HFFc6 (cell line): Measurements from ENCODE around the gene INTS12. TPM values are rescaled to one million over a fixed set of nuclear protein-coding genes. Genes with fewer than 3 reads are reported as not detected.

Experiments
- DNase-seq: peaks from one replicate; pipeline ENCODE4 v3.0.0-alpha.2; 2018
- H3K27ac Mint-ChIP-seq: 2 replicates; pipeline ENCODE4 v1.8.0; 2020; ENCODE audit warnings: mild to moderate bottlenecking, mixed read lengths
- H3K27me3 Mint-ChIP-seq: 2 replicates; pipeline ENCODE4 v1.8.0; 2021; ENCODE audit warnings: mild to moderate bottlenecking, moderate library complexity, mixed read lengths; ENCODE audit not compliant: insufficient read depth
- H3K36me3 Mint-ChIP-seq: 2 replicates; pipeline ENCODE4 v1.8.0; 2021; ENCODE audit warnings: low read depth, mixed read lengths
- H3K4me1 Mint-ChIP-seq: 2 replicates; pipeline ENCODE4 v1.8.0; 2020; ENCODE audit warnings: low read depth, mixed read lengths
- H3K4me3 Mint-ChIP-seq: 2 replicates; pipeline ENCODE4 v1.8.0; 2020; ENCODE audit warnings: mild to moderate bottlenecking, moderate library complexity, mixed read lengths
- H3K9me3 Mint-ChIP-seq: 2 replicates; pipeline ENCODE4 v1.8.0; 2020; ENCODE audit warnings: mild to moderate bottlenecking, mixed read lengths
- CTCF ChIP-seq: fragments of 200-600 bp; sonication (generic); IDR thresholded peaks from 2 replicates; pipeline ENCODE4 v1.5.0; 2021; ENCODE audit warnings: antibody characterized with exemption, mild to moderate bottlenecking
- long read RNA-seq: library from polyadenylated mRNA; unstranded; transcript quantifications from one replicate; pipeline ENCODE4 v2.0.0, GENCODE V29; 2019
- total RNA-seq, 6 experiments: library from RNA; stranded (reverse); fragmentation: NEBNext Ultra II Directional; extraction: Animal tissue kit (Norgen Biotek cat#: 25700); gene quantifications; 2 replicates in 1 of 6; 3 replicates in 5 of 6; pipeline ENCODE4 v1.2.3, GENCODE V29; 2021

INTS12 gene
- 10 to 100 TPM; 22.1 to 25.1 (median 23.4) TPM for total RNA-seq
- long read RNA-seq, transcript INTS12-201 (8 exons, 1,710 nt), result minor isoform, 7 of 31 reads
- long read RNA-seq, transcript INTS12-206 (7 exons, 1,975 nt), result major isoform, 16 of 31 reads
- long read RNA-seq, partial matches to known transcripts, result 4 of 31 reads
- long read RNA-seq, other reads (novel, unspliced or antisense), result 4 of 31 reads

DNA sequence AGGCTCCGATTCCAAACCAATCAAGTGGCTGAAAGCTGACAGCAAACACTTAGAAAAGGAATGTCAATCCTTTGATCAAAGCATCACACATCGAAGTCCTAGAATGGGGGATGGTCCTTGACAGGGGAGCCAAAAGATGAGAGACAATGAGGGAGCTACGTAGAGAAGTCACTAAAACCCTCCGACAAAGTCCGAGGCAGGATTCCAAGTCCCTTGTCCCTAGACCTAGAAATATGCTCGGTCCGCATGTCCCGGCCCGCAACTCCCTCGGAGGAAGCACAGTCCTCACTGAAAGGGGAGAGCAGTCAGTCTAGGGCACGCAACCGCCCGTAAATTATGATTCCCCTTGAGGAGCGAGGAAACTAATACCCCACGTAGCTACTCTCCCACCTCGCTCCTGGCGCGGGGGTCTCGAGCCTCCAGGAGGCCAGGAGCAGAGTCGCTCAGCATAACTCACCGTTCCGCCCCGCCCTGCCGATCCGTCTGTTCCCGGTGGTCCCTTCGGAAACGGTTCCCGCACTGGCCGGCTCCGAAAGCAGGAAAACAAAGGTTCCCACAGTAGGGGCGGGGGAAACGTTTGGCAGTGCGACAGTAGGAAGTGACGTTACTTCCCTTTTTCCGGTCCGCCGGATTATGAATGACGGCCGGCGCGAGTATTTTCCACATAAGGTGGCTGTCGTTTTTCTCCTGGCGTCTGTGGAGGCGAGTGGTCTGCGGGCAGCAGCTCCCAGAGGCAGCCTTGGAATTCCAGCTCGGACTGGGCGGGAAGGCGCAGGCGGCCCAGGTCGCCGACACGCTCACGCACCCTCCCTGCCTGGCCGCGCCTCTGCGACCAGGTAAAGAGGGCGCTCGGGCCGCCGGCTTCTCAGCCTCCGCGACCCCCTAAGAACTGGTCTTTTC lies at the start of gene INTS12, which contains the start of gene GSTCD:
TSS of gene INTS12 (minus strand) at position 509 of the 900 bp plus-strand sequence. CDS start 8,684 bp downstream, outside the sequence.
TSS of gene GSTCD (plus strand) at position 604 of the 900 bp plus-strand sequence. CDS start 8,830 bp downstream, outside the sequence.
- peaks cover 22% of the 10 kb centered on the region for H3K36me3 Mint-ChIP-seq
- peak within 1 kb of the TSS; percentile 100 for H3K4me3 Mint-ChIP-seq
- H3K9me3 Mint-ChIP-seq, result no peaks in the 10 kb centered on the region
- H3K27ac Mint-ChIP-seq, result peak within 1 kb of the TSS; percentile 97
- H3K4me1 Mint-ChIP-seq, result peaks cover 45% of the 10 kb centered on the region
- TF ChIP-seq CTCF, result no peak; the same call in 1 of the 2 replicates
- no peaks in the 10 kb centered on the region for H3K27me3 Mint-ChIP-seq
- DNase-seq, result peak; percentile 92

DNA sequence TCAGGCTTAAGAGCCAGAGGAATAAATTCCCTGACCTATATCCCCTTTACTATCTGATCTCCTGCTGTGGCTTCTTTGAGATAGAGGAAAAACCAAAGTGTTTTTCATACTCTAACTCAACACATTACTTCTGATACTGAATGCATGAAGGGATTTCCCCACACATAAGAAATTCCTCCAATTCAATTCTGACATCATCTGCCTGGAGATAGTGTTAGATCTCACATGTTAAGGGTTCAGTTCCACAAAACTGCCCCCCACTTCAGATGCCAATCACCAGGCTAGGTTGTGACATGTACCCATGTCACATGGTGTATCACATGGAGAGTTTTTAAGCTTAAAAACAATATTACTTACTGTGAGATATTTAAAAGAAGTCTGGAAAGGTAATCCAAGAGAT lies 46.9 kb upstream of the INTS12 start:
- Mint-ChIP-seq H3K4me1 (no peaks in the 10 kb centered on the region), H3K27me3 (no peaks in the 10 kb centered on the region), H3K4me3 (no peak overlapping the region), H3K36me3 (no peaks in the 10 kb centered on the region), H3K9me3 (no peaks in the 10 kb centered on the region), H3K27ac (no peak overlapping the region)
- no peak for DNase-seq
- no peak for TF ChIP-seq CTCF

GRCh38 chr4:105753361-105753760 lies 44.9 kb upstream of the INTS12 start:
- no peak for TF ChIP-seq CTCF
- no peak overlapping the region for H3K27ac Mint-ChIP-seq
- no peaks in the 10 kb centered on the region for H3K9me3 Mint-ChIP-seq
- H3K4me3 Mint-ChIP-seq, result no peak overlapping the region
- no peak for DNase-seq
- no peaks in the 10 kb centered on the region for H3K27me3 Mint-ChIP-seq
- no peaks in the 10 kb centered on the region for H3K4me1 Mint-ChIP-seq
- no peaks in the 10 kb centered on the region for H3K36me3 Mint-ChIP-seq

DNA sequence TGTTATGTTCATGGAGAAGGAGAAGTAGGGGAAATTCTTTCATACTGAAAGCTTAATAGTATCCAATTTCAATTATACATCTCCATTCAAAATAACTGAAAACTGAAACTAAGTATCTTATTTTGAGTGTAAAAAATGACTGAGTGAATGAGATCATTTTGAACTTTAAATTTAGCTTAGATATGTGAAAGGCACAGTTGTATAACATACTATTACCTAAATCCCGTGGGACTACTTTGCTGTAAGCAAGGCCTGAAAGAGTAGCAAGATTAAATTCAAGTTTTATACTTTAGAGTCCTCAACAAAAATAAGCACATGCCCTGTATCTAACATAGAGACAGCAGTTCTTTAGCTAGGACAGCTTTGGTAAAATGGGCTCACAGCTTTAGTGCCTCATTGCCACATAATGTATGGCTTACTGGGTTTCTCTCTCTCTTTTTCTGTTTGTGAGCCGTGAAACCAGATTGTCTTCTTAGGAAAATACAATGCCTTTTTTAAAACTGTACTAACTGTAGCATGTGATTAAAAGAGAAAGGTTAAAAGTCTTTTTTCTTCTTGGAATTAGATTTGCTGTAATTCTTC lies 43.3 kb upstream of the INTS12 start:
- Mint-ChIP-seq H3K27me3 (no peaks in the 10 kb centered on the region), H3K36me3 (no peaks in the 10 kb centered on the region), H3K9me3 (no peaks in the 10 kb centered on the region), H3K27ac (no peak overlapping the region), H3K4me1 (no peaks in the 10 kb centered on the region), H3K4me3 (no peak overlapping the region)
- no peak for TF ChIP-seq CTCF
- no peak for DNase-seq

GRCh38 chr4:105748222-105748621 lies 39.7 kb upstream of the INTS12 start:
- DNase-seq, result no peak
- H3K36me3 Mint-ChIP-seq, result no peaks in the 10 kb centered on the region
- H3K9me3 Mint-ChIP-seq, result no peaks in the 10 kb centered on the region
- H3K27ac Mint-ChIP-seq, result no peak overlapping the region
- no peaks in the 10 kb centered on the region for H3K4me1 Mint-ChIP-seq
- no peaks in the 10 kb centered on the region; the same call in 1 of the 2 replicates for H3K27me3 Mint-ChIP-seq
- H3K4me3 Mint-ChIP-seq, result no peak overlapping the region
- TF ChIP-seq CTCF, result no peak
